ENCODE results near the gene CUEDC1.

The CUEDC1 gene

DNA sequence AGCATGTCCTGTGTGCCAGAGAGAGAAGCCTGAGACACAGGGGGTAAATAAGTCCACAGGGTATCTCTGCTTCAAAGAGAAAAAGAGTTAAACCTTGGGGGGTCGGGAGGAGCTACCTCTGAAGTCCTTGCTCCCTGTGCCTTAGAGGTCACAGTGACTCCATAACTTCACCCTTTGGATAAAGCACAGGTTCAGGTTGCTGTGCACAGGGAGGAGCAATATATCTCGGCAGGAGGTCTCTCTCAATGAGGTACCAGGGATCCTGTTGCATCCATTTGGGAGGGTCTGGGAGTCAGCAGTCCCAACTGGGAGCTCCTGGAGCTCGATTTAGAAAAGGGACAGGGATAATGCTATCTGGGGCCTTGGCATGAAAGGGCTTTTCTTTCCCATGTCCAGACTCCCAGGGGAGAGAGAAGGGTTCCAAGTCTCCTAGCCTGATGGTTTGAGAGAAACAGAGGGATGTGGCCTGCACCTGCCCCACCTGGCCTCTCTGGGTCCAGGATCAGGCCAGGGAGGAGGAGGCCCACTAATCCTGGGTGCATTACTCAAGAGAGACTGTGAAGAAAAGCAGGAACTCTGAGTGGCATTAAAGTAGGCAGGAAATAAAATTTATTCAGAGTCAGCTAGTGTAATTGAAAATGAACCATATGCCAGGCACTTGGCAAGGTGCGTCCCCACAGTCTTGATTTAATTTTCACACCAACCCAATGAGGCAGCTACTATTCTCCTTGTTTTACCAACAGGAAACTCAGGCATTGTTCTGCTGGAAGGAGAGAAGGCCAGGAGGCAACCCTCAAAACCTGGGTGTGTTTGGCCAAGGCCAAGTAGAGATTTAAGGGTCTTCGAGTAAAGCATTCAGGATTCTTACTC is 40.7 kb downstream of the CUEDC1 start:
- no peak for DNase-seq

DNA sequence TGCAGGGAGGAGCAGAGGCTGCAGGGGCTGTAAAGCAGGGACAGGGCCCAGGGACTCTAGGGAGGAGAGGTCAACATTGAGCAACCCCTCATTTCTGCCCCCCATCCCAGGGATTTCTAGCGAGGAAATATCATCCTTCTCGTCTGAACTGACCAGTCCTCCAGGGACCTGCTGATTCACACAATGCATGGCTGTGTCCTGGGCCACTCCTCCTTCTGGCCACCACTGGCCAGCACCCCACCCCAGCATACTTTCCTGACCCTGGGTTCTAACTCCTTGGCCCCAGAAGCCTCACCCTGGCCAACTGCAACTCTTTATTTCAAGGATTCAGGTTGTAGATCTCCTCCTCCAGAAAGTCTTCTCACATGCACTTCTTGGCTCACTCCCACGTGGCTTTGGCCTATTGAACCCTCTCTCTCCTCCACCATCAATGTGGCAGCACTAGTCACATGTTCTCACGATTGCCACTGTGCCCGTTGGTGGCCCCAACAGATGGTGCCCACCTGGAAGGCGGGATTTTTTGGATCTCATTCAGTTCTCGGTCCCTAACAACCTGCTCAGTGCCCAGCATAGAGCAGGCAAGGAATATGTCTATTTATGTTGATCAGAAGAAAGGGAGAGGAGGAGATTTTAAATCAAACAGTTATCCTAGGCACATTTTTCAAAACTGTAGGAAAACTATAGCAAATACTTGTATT is 41.5 kb downstream of the CUEDC1 start:
- DNase-seq = no peak

DNA sequence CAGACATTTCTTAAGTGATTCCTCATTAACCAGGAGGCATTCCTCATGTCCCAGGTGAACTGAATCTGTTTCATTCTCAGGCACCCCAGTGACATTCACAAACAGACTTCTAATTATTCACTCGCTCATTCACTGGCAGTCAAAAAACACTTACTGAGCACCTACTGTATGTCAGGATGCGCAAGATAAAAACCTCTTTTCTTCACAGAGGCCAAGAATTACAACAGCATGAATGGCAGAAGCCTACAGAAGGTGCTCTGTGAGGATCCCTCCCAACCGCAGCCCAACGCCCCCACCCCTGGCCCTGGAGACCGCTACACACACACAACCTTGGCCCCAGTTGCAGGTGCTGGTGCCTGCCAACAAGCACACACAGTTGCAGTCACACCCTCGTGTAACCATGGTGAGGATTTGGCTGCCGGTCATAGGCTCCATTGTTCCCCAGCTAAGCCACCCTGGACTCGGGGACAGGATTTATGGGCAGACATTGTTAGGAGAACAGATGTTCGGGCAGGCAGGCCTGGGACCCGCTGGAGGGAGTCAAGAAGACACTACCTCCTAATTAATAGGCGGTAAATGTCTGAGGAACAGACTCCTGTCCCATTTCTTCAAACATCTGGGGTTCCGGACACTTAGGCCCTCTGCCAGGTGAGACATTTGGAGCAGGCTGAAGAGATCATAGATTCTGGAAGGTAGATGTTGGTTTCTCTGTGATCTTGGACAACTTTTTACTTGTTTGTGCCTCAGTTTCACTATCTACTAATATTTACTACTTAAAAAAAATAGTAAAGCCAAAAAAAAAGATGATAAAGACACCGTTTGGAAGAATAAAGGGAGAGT is 43.2 kb downstream of the CUEDC1 start:
- DNase-seq = no peak

DNA sequence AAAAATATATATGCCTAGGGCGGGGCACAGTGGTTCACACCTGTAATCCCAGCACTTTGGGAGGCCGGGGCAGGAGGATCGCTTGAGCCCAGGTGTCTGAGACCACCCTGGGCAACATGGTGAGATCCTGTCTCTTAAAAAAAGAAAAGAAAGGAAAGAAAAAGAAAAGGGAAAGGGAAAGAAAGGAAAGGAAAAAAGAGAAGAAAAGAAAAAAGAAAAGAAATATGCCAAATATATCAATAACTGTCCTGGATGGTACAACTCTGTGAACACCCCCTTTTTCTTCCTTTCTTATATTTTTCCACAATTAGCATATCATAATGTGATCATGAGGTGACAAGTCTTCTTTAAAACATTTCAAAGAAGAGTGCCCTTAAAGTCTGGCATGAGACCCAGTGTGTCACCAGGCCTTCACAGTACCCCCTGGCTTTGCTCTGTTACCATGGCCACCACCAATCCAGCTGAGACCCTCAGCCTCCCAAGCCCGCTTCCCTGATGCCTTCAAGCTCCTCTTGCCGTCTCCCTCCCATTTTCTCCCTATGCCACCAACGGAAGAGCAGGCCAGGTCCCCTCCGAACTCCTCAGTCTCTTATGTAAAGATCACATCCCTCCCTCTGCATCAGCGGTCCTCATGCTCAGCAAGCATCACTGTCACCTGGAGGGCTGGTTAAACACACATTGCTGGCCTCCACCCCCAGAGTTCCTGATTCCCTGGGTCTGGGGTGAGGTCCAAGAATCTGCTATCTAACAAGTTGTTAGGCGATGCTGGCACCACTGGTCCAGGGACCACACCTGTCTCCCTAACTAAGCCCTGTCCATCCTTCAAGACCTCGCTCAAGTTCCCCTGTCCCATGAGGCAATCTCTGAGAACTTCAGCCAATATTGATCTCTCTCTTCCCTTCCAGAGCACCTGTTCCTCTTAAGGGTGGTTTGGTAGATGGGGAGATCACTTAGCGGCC is 44.5 kb downstream of the CUEDC1 start:
- DNase-seq = no peak

DNA sequence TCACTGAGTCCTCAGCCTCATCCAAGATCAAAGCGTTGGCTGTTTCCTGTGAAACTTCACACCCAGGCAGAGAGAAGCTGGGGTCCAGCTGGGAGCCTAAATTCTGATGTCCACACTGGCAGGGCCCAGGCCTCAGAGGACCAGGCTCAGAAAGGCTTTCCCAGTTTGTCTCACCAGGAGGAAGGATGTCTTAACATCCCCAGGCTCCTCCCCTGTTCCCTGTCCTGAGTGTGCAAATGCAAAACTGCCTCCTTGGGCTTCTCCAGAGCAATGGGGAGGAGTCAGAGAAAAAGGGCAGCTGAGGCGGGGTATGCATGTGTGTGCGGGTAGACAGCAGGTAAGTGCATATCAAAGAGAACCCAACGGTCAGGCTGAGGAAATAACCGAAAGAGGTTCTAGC is 45.7 kb downstream of the CUEDC1 start:
- DNase-seq = no peak

DNA sequence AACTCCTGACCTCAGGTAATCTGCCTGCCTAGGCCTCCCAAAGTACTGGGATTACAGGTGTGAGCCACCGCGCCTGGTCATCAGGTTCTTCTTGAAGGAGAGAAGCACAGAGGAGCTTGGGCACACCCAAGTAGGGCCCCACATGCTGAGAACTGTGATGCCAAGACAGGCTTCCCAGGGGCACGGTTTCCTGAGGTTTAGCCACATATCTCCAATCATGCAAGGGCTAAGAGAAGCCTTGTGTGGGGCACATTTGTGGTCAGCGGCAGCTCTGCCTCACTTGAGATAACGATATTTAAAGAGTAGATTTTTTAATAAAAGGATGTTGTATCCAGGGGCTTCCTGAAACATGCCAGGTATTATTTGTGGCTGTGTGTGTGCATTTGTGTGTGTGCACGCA is 46.9 kb downstream of the CUEDC1 start:
- no peak for DNase-seq

DNA sequence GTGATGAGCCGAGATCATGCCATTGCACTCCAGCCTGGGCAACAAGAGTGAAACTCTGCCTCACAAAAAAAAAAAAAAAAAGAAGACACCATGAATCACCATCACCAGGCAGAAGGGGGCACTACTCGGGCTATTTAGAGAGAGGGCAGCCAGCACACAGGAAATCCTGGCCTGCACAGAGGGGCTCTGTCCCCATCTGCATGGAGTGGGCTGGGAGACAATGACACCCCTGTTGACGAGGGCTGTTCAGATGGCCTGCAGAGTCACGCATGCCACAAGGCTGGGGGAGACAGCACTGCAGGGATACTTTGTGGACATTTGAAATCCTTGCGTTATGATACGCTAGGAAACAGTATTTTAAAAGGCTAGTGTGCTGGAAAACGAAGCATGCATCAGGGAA is 48.3 kb downstream of the CUEDC1 start:
- no peak for DNase-seq

DNA sequence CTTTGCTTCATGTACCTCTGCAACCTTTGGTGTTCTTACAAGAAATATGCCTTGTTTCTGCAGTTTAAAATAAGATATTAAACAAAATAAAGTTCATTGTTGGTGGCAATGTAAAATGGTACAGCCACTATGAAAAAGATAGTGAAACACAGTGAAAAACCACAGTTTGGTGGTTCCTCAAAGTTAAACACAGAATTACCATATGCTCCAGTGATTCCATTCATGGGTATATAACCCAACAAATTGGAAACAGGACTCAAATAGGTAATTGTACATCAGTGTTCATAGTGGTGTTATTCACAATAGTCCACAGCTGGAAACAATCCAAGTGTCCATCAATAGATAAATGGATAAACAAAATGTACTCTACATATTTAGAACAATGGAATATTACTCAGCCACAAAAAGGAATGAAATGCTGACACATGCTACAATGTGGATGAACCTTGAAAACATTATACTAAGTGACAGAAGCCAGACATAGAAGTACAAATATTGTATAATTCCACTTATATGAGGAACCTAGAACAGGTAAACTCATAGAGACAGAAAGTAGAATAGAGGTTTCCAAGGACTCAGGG is 49.2 kb downstream of the CUEDC1 start:
- DNase-seq = no peak

DNA sequence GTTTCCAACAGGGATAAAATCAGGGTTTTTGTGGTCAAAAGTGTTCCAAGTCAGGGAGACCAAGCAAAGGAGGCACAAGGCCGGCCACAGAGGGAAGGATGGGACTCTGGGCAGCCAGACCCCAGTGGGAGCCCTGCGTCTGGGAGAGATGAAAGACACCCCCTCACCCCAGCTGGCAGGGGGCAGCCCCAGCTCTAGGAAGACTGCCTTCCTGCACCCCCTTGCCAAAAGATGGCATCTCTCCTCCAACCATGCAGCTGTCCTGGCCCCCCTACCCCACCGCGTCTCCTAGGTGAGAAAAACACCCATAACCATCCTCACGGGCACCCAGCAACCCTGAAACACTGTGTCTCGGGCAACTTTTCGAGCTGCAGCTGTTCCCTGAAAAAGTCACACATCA is 51.3 kb downstream of the CUEDC1 start:
- DNase-seq = no peak

DNA sequence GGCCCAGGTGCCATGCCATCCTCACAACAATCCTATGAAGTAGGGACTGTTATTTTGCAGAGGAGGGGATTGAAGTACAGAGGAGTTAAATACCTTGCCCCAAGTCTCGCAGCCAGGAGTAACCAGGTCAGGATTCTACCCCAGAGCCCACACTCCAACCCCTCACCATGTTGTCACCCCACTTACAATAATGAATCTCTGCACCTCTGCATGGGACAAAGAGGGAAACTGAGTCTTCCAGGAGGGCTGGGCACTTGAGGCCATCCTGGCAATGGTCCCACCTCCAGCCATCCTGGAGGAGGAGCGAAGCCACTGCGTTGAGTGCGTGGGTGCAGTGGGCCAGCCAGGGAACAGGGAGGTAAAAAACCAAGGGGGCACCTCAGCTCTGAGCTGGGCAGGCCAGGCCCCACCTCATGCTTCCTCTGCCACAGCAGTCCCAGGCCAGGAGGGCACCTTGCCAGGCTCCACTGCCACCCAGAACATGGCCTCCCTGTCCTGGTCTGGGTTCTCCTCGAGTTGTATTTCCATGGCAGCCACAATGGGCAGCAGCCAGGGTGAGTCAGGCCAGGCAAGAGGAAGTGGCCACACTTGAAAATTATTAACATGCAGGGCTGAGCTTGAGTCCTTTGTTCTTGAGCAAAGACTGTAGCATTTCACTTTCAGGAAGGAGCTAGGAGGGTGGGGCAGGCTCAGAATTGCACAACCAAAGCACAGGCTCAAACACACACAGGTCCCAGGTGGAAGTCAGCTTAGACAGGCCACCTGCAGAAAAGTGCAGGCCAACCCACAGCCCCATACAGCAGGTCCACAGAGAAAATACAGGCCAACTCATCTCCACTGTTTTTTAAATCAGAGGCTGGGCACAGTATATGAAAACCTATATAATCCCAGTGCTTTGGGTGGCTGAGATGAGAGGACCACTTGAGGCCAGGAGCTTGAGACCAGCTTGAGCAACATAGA is 52.1 kb downstream of the CUEDC1 start:
- DNase-seq = no peak

DNA sequence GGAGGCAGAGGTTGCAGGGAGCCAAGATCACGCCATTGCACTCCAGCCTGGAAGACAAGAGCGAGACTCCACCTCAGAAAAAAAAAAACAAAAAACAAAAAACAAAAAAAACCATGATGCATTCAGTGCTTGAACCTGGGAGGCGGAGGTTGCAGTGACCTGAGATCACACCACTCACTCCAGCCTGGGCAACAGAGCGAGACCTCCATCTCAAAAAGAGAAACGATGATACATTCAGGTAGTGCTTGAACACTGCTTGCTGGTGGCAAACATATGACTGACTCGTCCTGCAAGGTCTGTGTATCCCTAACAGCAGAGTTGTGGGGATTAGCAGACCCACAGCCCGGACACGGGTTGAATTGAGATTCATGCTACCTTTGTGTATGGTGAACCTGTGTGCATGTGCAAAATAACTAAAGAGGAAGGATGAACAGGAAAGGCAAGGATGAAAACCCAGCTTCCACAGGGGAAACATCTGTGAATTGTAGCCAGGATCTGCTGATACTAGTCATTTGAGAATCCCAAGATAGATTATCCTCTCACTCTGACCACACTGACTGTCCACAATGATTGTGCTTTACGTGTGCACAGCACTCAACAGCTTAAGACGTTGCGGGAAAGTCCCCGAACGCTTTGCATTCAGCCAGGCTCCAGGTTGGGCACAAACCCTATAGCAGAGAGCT is 53.0 kb downstream of the CUEDC1 start:
- no peak for DNase-seq

DNA sequence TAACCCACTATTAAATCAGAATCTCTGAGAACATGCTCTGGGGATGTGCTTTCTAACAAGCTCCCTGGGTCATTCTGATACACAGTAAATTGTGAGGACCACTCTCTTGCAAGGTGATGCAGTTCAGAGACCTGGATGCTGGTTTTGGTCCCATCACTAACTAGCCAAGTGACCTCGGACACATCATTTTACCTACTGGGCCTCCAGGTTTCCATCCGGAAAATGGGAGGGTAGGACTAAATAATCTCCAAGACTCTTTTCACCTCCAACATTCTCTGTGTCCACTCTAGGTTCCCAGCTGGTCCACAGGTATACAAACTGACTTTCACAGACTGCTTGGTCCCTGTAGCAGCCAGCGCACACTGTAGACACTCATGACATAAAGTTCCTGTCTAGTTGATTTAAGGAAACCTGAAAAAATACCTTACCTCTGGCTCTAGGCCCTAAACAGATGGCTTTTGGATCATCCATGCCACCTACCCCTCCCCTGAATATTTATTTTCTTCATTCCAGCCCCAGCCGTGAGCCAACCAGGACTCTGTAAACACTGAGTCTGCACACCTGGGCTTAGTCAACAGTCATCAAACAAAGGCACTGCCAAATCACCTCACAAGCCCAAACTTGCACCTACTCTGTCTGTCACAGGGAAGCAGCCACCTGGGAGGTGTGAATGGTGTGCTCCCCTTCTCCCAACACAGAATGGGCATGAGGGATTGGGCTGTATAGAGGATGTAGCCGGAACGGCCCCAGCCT is 54.0 kb downstream of the CUEDC1 start:
- DNase-seq = no peak

DNA sequence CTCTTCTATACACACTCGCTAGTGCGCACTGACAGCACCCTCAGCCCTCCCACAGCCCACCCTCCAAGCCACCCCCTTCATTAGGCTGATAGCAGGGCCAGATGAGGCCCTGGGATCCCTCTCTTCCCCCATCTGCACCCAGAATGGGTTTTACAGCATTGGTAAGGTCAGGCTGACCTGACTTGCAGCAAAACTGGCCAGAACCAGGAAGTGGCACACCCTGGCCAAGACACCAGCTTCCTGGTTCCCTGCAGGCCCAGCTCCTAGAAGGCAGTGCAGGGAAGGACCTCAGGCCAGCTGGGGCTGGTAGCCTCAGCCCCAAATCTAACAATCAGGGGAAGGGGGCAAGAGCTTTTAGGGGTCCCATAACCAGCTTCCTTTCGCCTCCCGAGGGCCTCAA is 55.4 kb downstream of the CUEDC1 start:
- DNase-seq = no peak

DNA sequence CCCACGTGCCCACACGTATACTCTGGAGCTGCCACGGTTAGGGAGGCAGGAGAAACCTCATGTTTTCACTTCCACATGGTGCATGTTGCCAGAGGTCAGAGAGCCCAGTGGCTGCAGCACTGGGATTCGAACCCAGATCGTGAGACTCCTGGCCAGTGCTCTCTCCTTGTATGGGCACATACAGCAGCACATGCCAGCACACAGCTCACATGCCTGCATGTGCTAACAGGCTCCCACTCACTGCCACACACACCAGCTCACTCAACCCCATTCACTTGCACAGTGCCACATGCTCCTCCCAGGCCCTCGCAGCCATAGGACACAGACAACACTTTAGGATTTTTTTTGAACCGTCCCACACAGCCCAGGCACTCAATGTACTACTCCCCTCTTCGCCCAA is 55.8 kb downstream of the CUEDC1 start:
- no peak for DNase-seq

DNA sequence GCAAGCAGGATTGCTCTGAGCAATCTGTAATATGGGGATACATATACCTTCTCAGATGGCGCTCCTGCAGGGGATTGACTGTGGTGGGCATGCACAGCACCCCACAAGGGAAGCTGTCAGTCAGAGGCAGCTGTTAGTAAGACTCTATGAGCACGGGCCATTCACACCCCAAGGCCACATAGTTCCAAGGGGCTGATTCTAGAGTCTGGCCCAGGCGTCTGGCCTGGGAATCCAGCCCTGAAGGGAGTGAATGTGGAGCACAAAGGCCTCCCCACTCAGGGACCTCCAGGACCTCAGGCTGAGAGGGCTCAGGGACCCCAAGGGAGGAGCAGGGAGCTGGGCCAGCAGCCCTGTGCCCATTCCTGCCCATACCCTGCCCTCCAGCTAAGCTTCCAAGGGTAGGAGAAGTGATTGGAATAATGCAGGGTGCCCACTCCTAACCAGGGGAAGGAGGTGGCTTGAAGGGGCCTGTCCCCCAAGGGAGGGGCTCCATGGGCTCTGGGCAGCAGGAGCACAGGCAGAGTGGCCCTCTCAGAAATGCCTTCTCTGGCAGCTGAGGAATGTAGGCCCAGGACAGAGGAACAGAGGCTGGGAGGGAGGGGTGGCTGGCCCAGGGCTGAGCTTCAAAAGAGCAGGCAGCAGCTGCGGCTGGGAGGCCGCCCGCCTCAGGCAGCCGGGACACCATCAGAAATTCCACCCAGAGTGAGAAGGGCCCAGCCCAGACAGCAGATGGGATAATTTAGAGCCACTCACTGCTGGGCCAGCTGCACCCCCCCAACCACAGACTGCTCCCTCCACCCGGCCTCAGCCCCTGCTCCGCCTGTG is 56.5 kb downstream of the CUEDC1 start:
- DNase-seq = no peak

DNA sequence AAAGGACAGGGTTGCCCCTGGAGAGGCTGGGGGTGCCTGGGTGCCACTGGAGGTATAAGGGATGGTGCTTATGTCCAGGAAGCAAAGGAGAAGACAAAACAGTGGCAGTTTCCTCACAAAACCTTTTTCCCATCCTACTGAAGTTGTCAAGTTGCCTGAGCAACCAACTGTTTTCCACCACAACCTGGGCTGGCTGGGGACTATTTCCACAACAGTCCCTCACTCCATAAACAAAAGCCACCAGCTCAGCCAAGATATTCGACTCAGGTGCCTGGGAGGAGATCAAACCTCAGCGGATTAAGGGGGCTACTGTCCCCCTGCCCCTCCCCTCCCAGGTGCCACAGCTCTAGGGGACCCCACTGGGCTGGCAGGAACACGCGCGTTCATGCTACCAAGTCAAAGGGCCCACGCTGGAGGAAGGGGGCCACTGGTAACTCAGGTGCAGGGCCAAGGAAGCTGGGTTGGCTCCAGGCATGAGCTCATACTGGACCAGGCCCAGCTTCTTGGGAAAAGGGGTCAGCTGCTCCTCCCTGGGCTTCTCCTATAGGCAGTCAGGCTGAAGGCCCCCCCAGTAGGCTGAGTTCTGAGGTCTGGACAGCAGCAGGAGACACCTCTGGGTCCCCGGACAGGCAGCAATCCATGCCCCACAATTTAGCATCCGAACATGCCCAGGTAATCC is 59.7 kb downstream of the CUEDC1 start:
- DNase-seq = no peak

DNA sequence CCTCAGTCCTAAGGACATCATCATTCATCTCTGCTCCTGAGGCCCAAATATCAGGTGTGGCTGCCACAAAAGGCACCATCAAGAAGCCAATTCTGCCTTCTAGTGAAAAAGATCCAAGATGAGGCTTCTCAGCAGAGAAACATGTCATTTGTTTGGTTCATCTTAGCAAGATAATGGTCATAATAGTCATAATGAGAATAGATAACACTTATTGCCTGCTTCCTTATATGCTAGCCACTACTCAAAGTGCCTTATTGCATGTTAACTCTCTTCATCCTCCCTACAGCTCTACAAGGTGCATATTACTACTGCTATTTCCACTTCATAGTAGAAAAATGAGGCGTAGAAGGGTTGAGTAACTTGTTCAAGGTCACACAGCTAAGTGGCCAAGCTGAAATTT is 60.4 kb downstream of the CUEDC1 start:
- DNase-seq = no peak
